SK-N-SH (cell line): ENCODE data around the gene STAC.

Experiments
- TF ChIP-seq, protein P1 (sequence below): fragments of 150-350 bp; IDR thresholded peaks from 2 replicates; pipeline ENCODE4 v1.6.1; 2017; ENCODE audit warnings: antibody characterized with exemption, low read length, low read depth, borderline replicate concordance
- TF ChIP-seq, protein P2 (sequence below): fragments of 200-600 bp; sonication (generic); IDR thresholded peaks from 2 replicates; pipeline ENCODE4 v1.6.1; 2017; ENCODE audit warnings: antibody characterized with exemption, mild to moderate bottlenecking, moderate library complexity

GRCh38 chr3:36488077-36488789 is 107.9 kb downstream of the STAC start:
- TF ChIP-seq, protein P1, sequence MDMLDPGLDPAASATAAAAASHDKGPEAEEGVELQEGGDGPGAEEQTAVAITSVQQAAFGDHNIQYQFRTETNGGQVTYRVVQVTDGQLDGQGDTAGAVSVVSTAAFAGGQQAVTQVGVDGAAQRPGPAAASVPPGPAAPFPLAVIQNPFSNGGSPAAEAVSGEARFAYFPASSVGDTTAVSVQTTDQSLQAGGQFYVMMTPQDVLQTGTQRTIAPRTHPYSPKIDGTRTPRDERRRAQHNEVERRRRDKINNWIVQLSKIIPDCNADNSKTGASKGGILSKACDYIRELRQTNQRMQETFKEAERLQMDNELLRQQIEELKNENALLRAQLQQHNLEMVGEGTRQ: no peak
- TF ChIP-seq, protein P2, sequence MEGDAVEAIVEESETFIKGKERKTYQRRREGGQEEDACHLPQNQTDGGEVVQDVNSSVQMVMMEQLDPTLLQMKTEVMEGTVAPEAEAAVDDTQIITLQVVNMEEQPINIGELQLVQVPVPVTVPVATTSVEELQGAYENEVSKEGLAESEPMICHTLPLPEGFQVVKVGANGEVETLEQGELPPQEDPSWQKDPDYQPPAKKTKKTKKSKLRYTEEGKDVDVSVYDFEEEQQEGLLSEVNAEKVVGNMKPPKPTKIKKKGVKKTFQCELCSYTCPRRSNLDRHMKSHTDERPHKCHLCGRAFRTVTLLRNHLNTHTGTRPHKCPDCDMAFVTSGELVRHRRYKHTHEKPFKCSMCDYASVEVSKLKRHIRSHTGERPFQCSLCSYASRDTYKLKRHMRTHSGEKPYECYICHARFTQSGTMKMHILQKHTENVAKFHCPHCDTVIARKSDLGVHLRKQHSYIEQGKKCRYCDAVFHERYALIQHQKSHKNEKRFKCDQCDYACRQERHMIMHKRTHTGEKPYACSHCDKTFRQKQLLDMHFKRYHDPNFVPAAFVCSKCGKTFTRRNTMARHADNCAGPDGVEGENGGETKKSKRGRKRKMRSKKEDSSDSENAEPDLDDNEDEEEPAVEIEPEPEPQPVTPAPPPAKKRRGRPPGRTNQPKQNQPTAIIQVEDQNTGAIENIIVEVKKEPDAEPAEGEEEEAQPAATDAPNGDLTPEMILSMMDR: no peak
